Loucy (cell line): Measurements from ENCODE around the gene HIKESHI.

Experiments
- CTCF ChIP-seq: fragments of 200-600 bp; sonication (generic); conservative IDR thresholded peaks from 2 replicates; pipeline ENCODE4 v1.5.1; 2014; ENCODE audit warnings: mild to moderate bottlenecking, antibody characterized with exemption, low read length
- EZH2phosphoT487 ChIP-seq: fragments of 200-600 bp; IDR thresholded peaks from 2 replicates; pipeline ENCODE4 v1.6.1; 2018; ENCODE audit warnings: antibody characterized with exemption, mild to moderate bottlenecking, moderate library complexity, borderline replicate concordance

GRCh38 chr11:86303257-86303656 is 1.2 kb downstream of the HIKESHI start:
- no peak for TF ChIP-seq EZH2phosphoT487
- no peak for TF ChIP-seq CTCF
